H1 (cell line): Measurements from ENCODE around the gene CAMTA1. TPM values are rescaled to one million over a fixed set of nuclear protein-coding genes. Genes with fewer than 3 reads are reported as not detected.

Experiments used
- CEBPB ChIP-seq: IDR thresholded peaks from 2 replicates; pipeline ENCODE4 v1.6.1; 2012; ENCODE audit warnings: low read depth, low read length
- NRF1 ChIP-seq: IDR thresholded peaks from 2 replicates; pipeline ENCODE4 v1.6.1; 2011; ENCODE audit warnings: mild to moderate bottlenecking, low read depth, low read length, improper control_type of control experiment
- RBBP5 ChIP-seq: IDR thresholded peaks from 2 replicates; pipeline ENCODE4 v1.7.1; 2012; ENCODE audit warnings: low read depth, mild to moderate bottlenecking, inconsistent platforms, low read length, moderate library complexity, borderline replicate concordance
- SAP30 ChIP-seq: fragments of 300-600 bp; sonication (generic); IDR thresholded peaks from 2 replicates; pipeline ENCODE4 v1.7.1; 2012; ENCODE audit warnings: low read length, moderate library complexity, mild to moderate bottlenecking, inconsistent platforms; ENCODE audit not compliant: insufficient read depth, insufficient replicate concordance
- polyA plus RNA-seq, 7 experiments: library from polyadenylated mRNA; depleted of rRNA in 3 of 7; stranded (reverse) in 5 of 7; unstranded in 2 of 7; fragments of >200 nt in 5 of 7; fragments of 200-250 nt in 2 of 7; gene quantifications; 1 replicate in 5 of 7; 2 replicates in 1 of 7; 4 replicates in 1 of 7; pipeline versions ENCODE4 v1.2.1 to v1.2.3, GENCODE V29; 2011 to 2013; ENCODE audit warnings: missing spikeins in 2 of 7, mixed read lengths in 2 of 7
- total RNA-seq: library from RNA; stranded (reverse); fragmentation: NEBNext Ultra II Directional; extraction: Animal tissue kit (Norgen Biotek cat#: 25700); gene quantifications from 2 replicates; pipeline ENCODE4 v1.2.1, GENCODE V29; 2021

CAMTA1 gene
- total and polyA plus RNA-seq, 2 of the 8 experiments (the other 6 are each of a cell fraction or from before 2014, with no cell fraction given): 65.0 to 119 TPM

GRCh38 chr1:6893388-6893787 lies 108.1 kb downstream of the CAMTA1 start (continued):
- TF ChIP-seq RBBP5 (no peak), CEBPB (no peak), NRF1 (no peak), SAP30 (no peak)
